CD14-positive monocyte (primary cell): Measurements from ENCODE around the gene PRTN3. TPM values are rescaled to one million over a fixed set of nuclear protein-coding genes. Genes with fewer than 3 reads are reported as not detected.

ENCODE experiments used
- DNase-seq, 3 donors: peaks; one replicate each; pipeline ENCODE4 v3.0.0-alpha.2; 2011 to 2022
- H2AFZ ChIP-seq: 2 replicates; pipeline ENCODE4 v1.6.0; 2012; ENCODE audit warnings: mild to moderate bottlenecking, low read depth, low read length, inconsistent platforms; ENCODE audit not compliant: insufficient read depth, poor library complexity, severe bottlenecking
- H3K27ac ChIP-seq, 2 donors: 1 replicate in 1 of 2; 2 replicates in 1 of 2; pipeline ENCODE4 v1.5.1; 2012 to 2013; ENCODE audit warnings: low read length in 2 of 2, control low read depth in 1 of 2, inconsistent platforms in 1 of 2, low read depth in 1 of 2, mild to moderate bottlenecking in 1 of 2
- H3K27me3 ChIP-seq, 2 donors: one replicate each; pipeline versions ENCODE4 v1.6.0 to v1.6.1; 2011 to 2013; ENCODE audit warnings: low read length in 2 of 2; ENCODE audit not compliant: control insufficient read depth in 2 of 2, insufficient read depth in 2 of 2
- H3K36me3 ChIP-seq, 2 donors: replicated peaks in 1 of 2; 1 replicate in 1 of 2; 2 replicates in 1 of 2; pipeline versions ENCODE4 v1.5.1 to v1.6.1; 2012 to 2013; ENCODE audit warnings: low read length in 2 of 2, control low read depth in 1 of 2, inconsistent platforms in 1 of 2, mild to moderate bottlenecking in 1 of 2; ENCODE audit not compliant: insufficient read depth in 2 of 2, control insufficient read depth in 1 of 2
- H3K4me1 ChIP-seq, 2 donors: 1 replicate in 1 of 2; 2 replicates in 1 of 2; pipeline versions ENCODE4 v1.5.1 to v1.6.1; 2012 to 2013; ENCODE audit warnings: low read length in 2 of 2, control low read depth in 1 of 2, inconsistent platforms in 1 of 2, mild to moderate bottlenecking in 1 of 2, moderate library complexity in 1 of 2; ENCODE audit not compliant: insufficient read depth in 2 of 2, control insufficient read depth in 1 of 2
- H3K4me2 ChIP-seq: replicated peaks from 2 replicates; pipeline ENCODE3; 2012; ENCODE audit warnings: low read length, moderate library complexity, mild to moderate bottlenecking; ENCODE audit not compliant: poor library complexity, severe bottlenecking; ENCODE audit errors: extremely low read depth
- H3K4me3 ChIP-seq, 3 experiments: fragments of 200-600 bp in 1 of 3; sonication (generic) in 1 of 3; replicated peaks in 1 of 3; 1 replicate in 2 of 3; 2 replicates in 1 of 3; pipeline ENCODE4 v1.5.1; 2011 to 2013; ENCODE audit warnings: low read length in 3 of 3, mild to moderate bottlenecking in 3 of 3, control low read depth in 2 of 3, low read depth in 2 of 3, inconsistent platforms in 1 of 3, moderate library complexity in 1 of 3
- H3K79me2 ChIP-seq: 2 replicates; pipeline ENCODE4 v1.6.0; 2012; ENCODE audit warnings: mild to moderate bottlenecking, control low read depth, inconsistent platforms, low read length, moderate library complexity; ENCODE audit not compliant: insufficient read depth
- H3K9ac ChIP-seq: 2 replicates; pipeline ENCODE4 v1.6.0; 2017; ENCODE audit warnings: low read length, mild to moderate bottlenecking; ENCODE audit not compliant: insufficient read depth, poor library complexity, severe bottlenecking
- H3K9me3 ChIP-seq, 2 donors: replicated peaks in 1 of 2; 1 replicate in 1 of 2; 2 replicates in 1 of 2; pipeline versions ENCODE4 v1.5.1 to v1.6.1; 2012 to 2013; ENCODE audit warnings: low read length in 2 of 2, control low read depth in 1 of 2; ENCODE audit not compliant: control insufficient read depth in 1 of 2, insufficient read depth in 1 of 2
- H4K20me1 ChIP-seq: 2 replicates; pipeline ENCODE4 v1.6.0; 2012; ENCODE audit warnings: mild to moderate bottlenecking, low read length, control low read depth, moderate library complexity; ENCODE audit not compliant: insufficient read depth
- H3K27ac Mint-ChIP-seq, 7 donors: one replicate each; pipeline ENCODE4 v1.8.0; 2020; ENCODE audit warnings: mild to moderate bottlenecking in 7 of 7, mixed read lengths in 7 of 7, moderate library complexity in 6 of 7, inconsistent platforms in 2 of 7
- H3K27me3 Mint-ChIP-seq, 3 donors: one replicate each; pipeline ENCODE4 v1.8.0; 2021 to 2022; ENCODE audit warnings: low read depth in 3 of 3, mild to moderate bottlenecking in 3 of 3, mixed read lengths in 3 of 3, moderate library complexity in 3 of 3, inconsistent platforms in 1 of 3
- H3K36me3 Mint-ChIP-seq, 2 donors: one replicate each; pipeline ENCODE4 v1.8.0; 2020; ENCODE audit warnings: mixed read lengths in 2 of 2, inconsistent platforms in 1 of 2, mild to moderate bottlenecking in 1 of 2
- H3K4me1 Mint-ChIP-seq: one replicate; pipeline ENCODE4 v1.8.0; 2020; ENCODE audit warnings: mild to moderate bottlenecking, mixed read lengths
- H3K4me3 Mint-ChIP-seq, 2 donors: one replicate each; pipeline ENCODE4 v1.8.0; 2020; ENCODE audit warnings: mild to moderate bottlenecking in 2 of 2, mixed read lengths in 2 of 2, moderate library complexity in 1 of 2
- H3K9me3 Mint-ChIP-seq, 7 donors: one replicate each; pipeline ENCODE4 v1.8.0; 2020 to 2022; ENCODE audit warnings: mixed read lengths in 7 of 7, mild to moderate bottlenecking in 6 of 7, moderate library complexity in 6 of 7, inconsistent platforms in 2 of 7
- WGBS: methylation state at CpG from one replicate; pipeline ENCODE4 v1.1.5; 2013; ENCODE audit warnings: missing lambda C conversion rate; ENCODE audit not compliant: insufficient coverage; 5-methylcytosine and 5-hydroxymethylcytosine counted together
- intact Hi-C, 2 donors: fragments of 100-400 bp; cut with micrococcal nuclease; formaldehyde crosslinking; loops; one replicate each; pipeline versions ENCODE4 v1.15.0 to v1.15.1; 2023
- polyA plus RNA-seq, 3 donors: library from polyadenylated mRNA; depleted of rRNA in 1 of 3; unstranded in 2 of 3; stranded (reverse) in 1 of 3; fragments of 300-500 nt in 2 of 3; fragments of >200 nt in 1 of 3; fragmentation: Illumina TruSeq in 2 of 3; gene quantifications; 1 replicate in 2 of 3; 2 replicates in 1 of 3; pipeline ENCODE4 v1.2.3, GENCODE V29; 2012 to 2021
- TF ChIP-seq, protein P1 (sequence below): fragments of 200-600 bp; IDR thresholded peaks from one replicate; pipeline ENCODE4 v1.8.0; 2022; ENCODE audit warnings: antibody characterized with exemption, mild to moderate bottlenecking

The PRTN3 gene
- polyA plus RNA-seq, 3 donors = 0.11 TPM; not detected in 2

DNA sequence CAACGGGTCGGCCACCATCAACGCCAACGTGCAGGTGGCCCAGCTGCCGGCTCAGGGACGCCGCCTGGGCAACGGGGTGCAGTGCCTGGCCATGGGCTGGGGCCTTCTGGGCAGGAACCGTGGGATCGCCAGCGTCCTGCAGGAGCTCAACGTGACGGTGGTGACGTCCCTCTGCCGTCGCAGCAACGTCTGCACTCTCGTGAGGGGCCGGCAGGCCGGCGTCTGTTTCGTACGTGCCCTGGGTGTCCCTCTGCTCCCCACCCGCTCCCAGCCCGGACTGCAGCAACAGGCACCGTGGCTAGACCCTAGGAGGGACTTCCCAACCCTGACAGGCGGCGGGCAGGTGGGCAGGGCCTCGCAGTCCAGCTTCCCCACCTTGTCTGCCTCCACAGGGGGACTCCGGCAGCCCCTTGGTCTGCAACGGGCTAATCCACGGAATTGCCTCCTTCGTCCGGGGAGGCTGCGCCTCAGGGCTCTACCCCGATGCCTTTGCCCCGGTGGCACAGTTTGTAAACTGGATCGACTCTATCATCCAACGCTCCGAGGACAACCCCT is 14.8 kb downstream of the PRTN3 start:
- Mint-ChIP-seq H3K27me3 (peaks cover 4 to 9% (median 6%) of the 10 kb centered on the region in 3 donors), H3K9me3 (no peaks in the 10 kb centered on the region), H3K4me1 (peaks cover 34% of the 10 kb centered on the region), H3K36me3 (no peaks in the 10 kb centered on the region), H3K4me3 (no peak overlapping the region), H3K27ac (no peak overlapping the region)
- no peak overlapping the region for H2AFZ ChIP-seq
- H3K9me3 ChIP-seq = no peaks in the 10 kb centered on the region
- WGBS = 76% methylated on average over 36 of the region's 40 CpGs
- peaks cover under 1% of the 10 kb centered on the region for H4K20me1 ChIP-seq
- no peak overlapping the region for H3K4me3 ChIP-seq
- H3K27ac ChIP-seq = no peak overlapping the region
- H3K4me2 ChIP-seq = no peak overlapping the region
- no peak for DNase-seq
- no peak overlapping the region for H3K9ac ChIP-seq
- H3K27me3 ChIP-seq = peaks cover 0 to 2% of the 10 kb centered on the region in 2 donors
- H3K79me2 ChIP-seq = peaks cover 29% of the 10 kb centered on the region
- intact Hi-C loops = loop anchor here in 1 of 2 donors (2.0 kb wide), 1 partner anchor 63 kb away; no protein-coding TSS in a partner anchor
- TF ChIP-seq, protein P1, sequence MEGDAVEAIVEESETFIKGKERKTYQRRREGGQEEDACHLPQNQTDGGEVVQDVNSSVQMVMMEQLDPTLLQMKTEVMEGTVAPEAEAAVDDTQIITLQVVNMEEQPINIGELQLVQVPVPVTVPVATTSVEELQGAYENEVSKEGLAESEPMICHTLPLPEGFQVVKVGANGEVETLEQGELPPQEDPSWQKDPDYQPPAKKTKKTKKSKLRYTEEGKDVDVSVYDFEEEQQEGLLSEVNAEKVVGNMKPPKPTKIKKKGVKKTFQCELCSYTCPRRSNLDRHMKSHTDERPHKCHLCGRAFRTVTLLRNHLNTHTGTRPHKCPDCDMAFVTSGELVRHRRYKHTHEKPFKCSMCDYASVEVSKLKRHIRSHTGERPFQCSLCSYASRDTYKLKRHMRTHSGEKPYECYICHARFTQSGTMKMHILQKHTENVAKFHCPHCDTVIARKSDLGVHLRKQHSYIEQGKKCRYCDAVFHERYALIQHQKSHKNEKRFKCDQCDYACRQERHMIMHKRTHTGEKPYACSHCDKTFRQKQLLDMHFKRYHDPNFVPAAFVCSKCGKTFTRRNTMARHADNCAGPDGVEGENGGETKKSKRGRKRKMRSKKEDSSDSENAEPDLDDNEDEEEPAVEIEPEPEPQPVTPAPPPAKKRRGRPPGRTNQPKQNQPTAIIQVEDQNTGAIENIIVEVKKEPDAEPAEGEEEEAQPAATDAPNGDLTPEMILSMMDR = no peak
- peaks cover 47 to 64% of the 10 kb centered on the region in 2 donors for H3K4me1 ChIP-seq
- no peaks in the 10 kb centered on the region for H3K36me3 ChIP-seq

DNA sequence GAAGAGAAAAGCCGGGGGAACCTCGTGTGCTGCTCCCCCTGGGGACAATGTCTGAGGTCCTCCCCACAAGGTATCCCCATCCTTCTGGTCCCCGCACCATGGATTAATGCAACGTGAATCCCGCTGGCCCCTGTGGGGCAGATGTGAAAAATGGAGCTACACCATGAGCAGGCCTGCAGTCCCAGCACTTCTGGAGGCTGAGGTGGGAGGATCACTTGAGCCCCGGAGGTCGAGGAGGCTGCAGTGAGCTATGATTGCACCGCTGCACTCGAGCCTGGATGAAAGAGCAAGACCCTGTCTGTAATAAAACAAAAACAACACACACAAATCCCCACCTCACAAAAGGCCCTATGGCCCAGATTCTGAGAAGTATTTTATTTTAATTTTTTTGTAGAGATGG is 17.5 kb downstream of the PRTN3 start:
- no peaks in the 10 kb centered on the region for H3K27me3 ChIP-seq
- Mint-ChIP-seq H3K27ac (peak overlapping the region; percentile 61 to 94 (median 82)), H3K4me1 (peaks cover 28% of the 10 kb centered on the region), H3K36me3 (no peaks in the 10 kb centered on the region), H3K4me3 (no peak overlapping the region), H3K27me3 (peaks cover 0 to 3% (median 2%) of the 10 kb centered on the region in 3 donors), H3K9me3 (no peaks in the 10 kb centered on the region)
- H4K20me1 ChIP-seq = peaks cover 27% of the 10 kb centered on the region
- no peak overlapping the region for H2AFZ ChIP-seq
- H3K4me2 ChIP-seq = no peak overlapping the region
- H3K4me1 ChIP-seq = peaks cover 44 to 64% of the 10 kb centered on the region in 2 donors
- DNase-seq = no peak
- TF ChIP-seq, protein P1 = no peak
- H3K36me3 ChIP-seq = no peaks in the 10 kb centered on the region
- no peak overlapping the region for H3K4me3 ChIP-seq
- no peak overlapping the region for H3K9ac ChIP-seq
- H3K79me2 ChIP-seq = peaks cover 20% of the 10 kb centered on the region
- peak overlapping the region in 1 of 2 donors; percentile 45 for H3K27ac ChIP-seq
- intact Hi-C loops = no loop called here
- no CpG with 5 or more reads among the region's 9 CpGs for WGBS
- H3K9me3 ChIP-seq = no peaks in the 10 kb centered on the region
